CD14-positive monocyte (primary cell): ENCODE data around the gene ALDH2. TPM values are rescaled to one million over a fixed set of nuclear protein-coding genes. Genes with fewer than 3 reads are reported as not detected.

Experiments used
- DNase-seq, 3 donors: peaks; one replicate each; pipeline ENCODE4 v3.0.0-alpha.2; 2011 to 2022
- H2AFZ ChIP-seq: 2 replicates; pipeline ENCODE4 v1.6.0; 2012; ENCODE audit warnings: mild to moderate bottlenecking, low read depth, low read length, inconsistent platforms; ENCODE audit not compliant: insufficient read depth, poor library complexity, severe bottlenecking
- H3K27ac ChIP-seq, 2 donors: 1 replicate in 1 of 2; 2 replicates in 1 of 2; pipeline ENCODE4 v1.5.1; 2012 to 2013; ENCODE audit warnings: low read length in 2 of 2, control low read depth in 1 of 2, inconsistent platforms in 1 of 2, low read depth in 1 of 2, mild to moderate bottlenecking in 1 of 2
- H3K27me3 ChIP-seq, 2 donors: one replicate each; pipeline versions ENCODE4 v1.6.0 to v1.6.1; 2011 to 2013; ENCODE audit warnings: low read length in 2 of 2; ENCODE audit not compliant: control insufficient read depth in 2 of 2, insufficient read depth in 2 of 2
- H3K36me3 ChIP-seq, 2 donors: replicated peaks in 1 of 2; 1 replicate in 1 of 2; 2 replicates in 1 of 2; pipeline versions ENCODE4 v1.5.1 to v1.6.1; 2012 to 2013; ENCODE audit warnings: low read length in 2 of 2, control low read depth in 1 of 2, inconsistent platforms in 1 of 2, mild to moderate bottlenecking in 1 of 2; ENCODE audit not compliant: insufficient read depth in 2 of 2, control insufficient read depth in 1 of 2
- H3K4me1 ChIP-seq, 2 donors: 1 replicate in 1 of 2; 2 replicates in 1 of 2; pipeline versions ENCODE4 v1.5.1 to v1.6.1; 2012 to 2013; ENCODE audit warnings: low read length in 2 of 2, control low read depth in 1 of 2, inconsistent platforms in 1 of 2, mild to moderate bottlenecking in 1 of 2, moderate library complexity in 1 of 2; ENCODE audit not compliant: insufficient read depth in 2 of 2, control insufficient read depth in 1 of 2
- H3K4me2 ChIP-seq: replicated peaks from 2 replicates; pipeline ENCODE3; 2012; ENCODE audit warnings: low read length, moderate library complexity, mild to moderate bottlenecking; ENCODE audit not compliant: poor library complexity, severe bottlenecking; ENCODE audit errors: extremely low read depth
- H3K4me3 ChIP-seq, 3 experiments: fragments of 200-600 bp in 1 of 3; sonication (generic) in 1 of 3; replicated peaks in 1 of 3; 1 replicate in 2 of 3; 2 replicates in 1 of 3; pipeline ENCODE4 v1.5.1; 2011 to 2013; ENCODE audit warnings: low read length in 3 of 3, mild to moderate bottlenecking in 3 of 3, control low read depth in 2 of 3, low read depth in 2 of 3, inconsistent platforms in 1 of 3, moderate library complexity in 1 of 3
- H3K79me2 ChIP-seq: 2 replicates; pipeline ENCODE4 v1.6.0; 2012; ENCODE audit warnings: mild to moderate bottlenecking, control low read depth, inconsistent platforms, low read length, moderate library complexity; ENCODE audit not compliant: insufficient read depth
- H3K9ac ChIP-seq: 2 replicates; pipeline ENCODE4 v1.6.0; 2017; ENCODE audit warnings: low read length, mild to moderate bottlenecking; ENCODE audit not compliant: insufficient read depth, poor library complexity, severe bottlenecking
- H3K9me3 ChIP-seq, 2 donors: replicated peaks in 1 of 2; 1 replicate in 1 of 2; 2 replicates in 1 of 2; pipeline versions ENCODE4 v1.5.1 to v1.6.1; 2012 to 2013; ENCODE audit warnings: low read length in 2 of 2, control low read depth in 1 of 2; ENCODE audit not compliant: control insufficient read depth in 1 of 2, insufficient read depth in 1 of 2
- H4K20me1 ChIP-seq: 2 replicates; pipeline ENCODE4 v1.6.0; 2012; ENCODE audit warnings: mild to moderate bottlenecking, low read length, control low read depth, moderate library complexity; ENCODE audit not compliant: insufficient read depth
- H3K27ac Mint-ChIP-seq, 7 donors: one replicate each; pipeline ENCODE4 v1.8.0; 2020; ENCODE audit warnings: mild to moderate bottlenecking in 7 of 7, mixed read lengths in 7 of 7, moderate library complexity in 6 of 7, inconsistent platforms in 2 of 7
- H3K27me3 Mint-ChIP-seq, 3 donors: one replicate each; pipeline ENCODE4 v1.8.0; 2021 to 2022; ENCODE audit warnings: low read depth in 3 of 3, mild to moderate bottlenecking in 3 of 3, mixed read lengths in 3 of 3, moderate library complexity in 3 of 3, inconsistent platforms in 1 of 3
- H3K36me3 Mint-ChIP-seq, 2 donors: one replicate each; pipeline ENCODE4 v1.8.0; 2020; ENCODE audit warnings: mixed read lengths in 2 of 2, inconsistent platforms in 1 of 2, mild to moderate bottlenecking in 1 of 2
- H3K4me1 Mint-ChIP-seq: one replicate; pipeline ENCODE4 v1.8.0; 2020; ENCODE audit warnings: mild to moderate bottlenecking, mixed read lengths
- H3K4me3 Mint-ChIP-seq, 2 donors: one replicate each; pipeline ENCODE4 v1.8.0; 2020; ENCODE audit warnings: mild to moderate bottlenecking in 2 of 2, mixed read lengths in 2 of 2, moderate library complexity in 1 of 2
- H3K9me3 Mint-ChIP-seq, 7 donors: one replicate each; pipeline ENCODE4 v1.8.0; 2020 to 2022; ENCODE audit warnings: mixed read lengths in 7 of 7, mild to moderate bottlenecking in 6 of 7, moderate library complexity in 6 of 7, inconsistent platforms in 2 of 7
- WGBS: methylation state at CpG from one replicate; pipeline ENCODE4 v1.1.5; 2013; ENCODE audit warnings: missing lambda C conversion rate; ENCODE audit not compliant: insufficient coverage; 5-methylcytosine and 5-hydroxymethylcytosine counted together
- intact Hi-C, 2 donors: fragments of 100-400 bp; cut with micrococcal nuclease; formaldehyde crosslinking; loops; one replicate each; pipeline versions ENCODE4 v1.15.0 to v1.15.1; 2023
- polyA plus RNA-seq, 3 donors: library from polyadenylated mRNA; depleted of rRNA in 1 of 3; unstranded in 2 of 3; stranded (reverse) in 1 of 3; fragments of 300-500 nt in 2 of 3; fragments of >200 nt in 1 of 3; fragmentation: Illumina TruSeq in 2 of 3; gene quantifications; 1 replicate in 2 of 3; 2 replicates in 1 of 3; pipeline ENCODE4 v1.2.3, GENCODE V29; 2012 to 2021
- TF ChIP-seq, protein P1 (sequence below): fragments of 200-600 bp; IDR thresholded peaks from one replicate; pipeline ENCODE4 v1.8.0; 2022; ENCODE audit warnings: antibody characterized with exemption, mild to moderate bottlenecking

ALDH2 gene
- polyA plus RNA-seq, 3 donors: 272 to 404 (median 384) TPM

DNA sequence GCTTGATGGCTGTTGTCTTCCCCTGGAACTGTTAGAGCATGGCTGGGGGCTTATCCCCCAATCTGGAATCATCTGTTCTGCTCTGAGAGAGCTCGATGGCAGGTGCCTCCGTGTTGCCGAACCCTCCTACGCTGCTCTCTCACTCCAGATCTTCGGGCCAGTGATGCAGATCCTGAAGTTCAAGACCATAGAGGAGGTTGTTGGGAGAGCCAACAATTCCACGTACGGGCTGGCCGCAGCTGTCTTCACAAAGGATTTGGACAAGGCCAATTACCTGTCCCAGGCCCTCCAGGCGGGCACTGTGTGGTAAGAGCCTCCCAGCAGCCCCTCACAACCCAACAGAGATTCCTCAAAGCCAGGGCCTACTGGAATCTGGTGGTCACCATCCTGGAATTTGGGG is 33.0 kb downstream of the ALDH2 start:
- Histone ChIP-seq H3K27me3 (no peaks in the 10 kb centered on the region), H3K27ac (no peak overlapping the region), H2AFZ (no peak overlapping the region), H3K9me3 (no peaks in the 10 kb centered on the region), H4K20me1 (peaks cover 25% of the 10 kb centered on the region), H3K9ac (no peak overlapping the region), H3K79me2 (no peaks in the 10 kb centered on the region), H3K4me1 (no peaks in the 10 kb centered on the region), H3K36me3 (peaks cover 80 to 91% of the 10 kb centered on the region in 2 donors), H3K4me2 (no peak overlapping the region), H3K4me3 (no peak overlapping the region)
- Mint-ChIP-seq H3K4me1 (no peaks in the 10 kb centered on the region), H3K36me3 (peaks cover 63 to 93% of the 10 kb centered on the region in 2 donors), H3K4me3 (no peak overlapping the region), H3K27me3 (no peaks in the 10 kb centered on the region), H3K27ac (no peak overlapping the region), H3K9me3 (no peaks in the 10 kb centered on the region)
- 100% methylated on average over 6 of the region's 9 CpGs for WGBS
- TF ChIP-seq, protein P1, sequence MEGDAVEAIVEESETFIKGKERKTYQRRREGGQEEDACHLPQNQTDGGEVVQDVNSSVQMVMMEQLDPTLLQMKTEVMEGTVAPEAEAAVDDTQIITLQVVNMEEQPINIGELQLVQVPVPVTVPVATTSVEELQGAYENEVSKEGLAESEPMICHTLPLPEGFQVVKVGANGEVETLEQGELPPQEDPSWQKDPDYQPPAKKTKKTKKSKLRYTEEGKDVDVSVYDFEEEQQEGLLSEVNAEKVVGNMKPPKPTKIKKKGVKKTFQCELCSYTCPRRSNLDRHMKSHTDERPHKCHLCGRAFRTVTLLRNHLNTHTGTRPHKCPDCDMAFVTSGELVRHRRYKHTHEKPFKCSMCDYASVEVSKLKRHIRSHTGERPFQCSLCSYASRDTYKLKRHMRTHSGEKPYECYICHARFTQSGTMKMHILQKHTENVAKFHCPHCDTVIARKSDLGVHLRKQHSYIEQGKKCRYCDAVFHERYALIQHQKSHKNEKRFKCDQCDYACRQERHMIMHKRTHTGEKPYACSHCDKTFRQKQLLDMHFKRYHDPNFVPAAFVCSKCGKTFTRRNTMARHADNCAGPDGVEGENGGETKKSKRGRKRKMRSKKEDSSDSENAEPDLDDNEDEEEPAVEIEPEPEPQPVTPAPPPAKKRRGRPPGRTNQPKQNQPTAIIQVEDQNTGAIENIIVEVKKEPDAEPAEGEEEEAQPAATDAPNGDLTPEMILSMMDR: no peak
- intact Hi-C loops: no loop called here
- DNase-seq: no peak

DNA sequence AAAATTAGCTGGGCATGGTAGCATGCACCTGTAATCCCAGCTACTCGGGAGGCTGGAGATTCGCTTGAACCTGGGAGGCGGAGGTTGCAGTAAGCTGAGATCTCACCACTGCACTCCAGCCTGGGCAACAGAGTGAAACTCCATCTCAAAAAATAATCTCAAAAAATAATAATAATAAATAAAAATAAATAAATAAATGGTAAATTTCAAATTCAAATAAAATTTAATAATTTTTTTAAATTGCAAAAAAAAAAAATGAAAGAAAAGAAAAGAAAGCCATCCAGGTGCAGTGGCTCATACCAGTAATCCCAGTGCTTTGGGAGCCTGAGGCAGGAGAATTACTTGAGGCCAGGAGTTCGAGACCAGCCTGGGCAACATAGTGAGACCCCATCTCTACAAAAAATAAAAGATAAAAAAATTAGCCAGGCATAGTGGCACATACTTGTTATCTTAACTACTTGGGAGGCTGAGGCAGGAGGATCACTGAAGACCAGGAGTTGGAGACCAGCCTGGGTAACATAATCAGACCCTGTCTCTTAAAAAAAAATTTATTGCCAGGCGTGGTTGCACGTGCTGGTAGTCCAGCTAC is 36.4 kb downstream of the ALDH2 start:
- no peaks in the 10 kb centered on the region for H3K79me2 ChIP-seq
- 59% methylated on average over 3 of the region's 6 CpGs for WGBS
- H3K36me3 Mint-ChIP-seq: peaks cover 65 to 91% of the 10 kb centered on the region in 2 donors
- peak overlapping the region in 1 of 7 donors; percentile 40 for H3K27ac Mint-ChIP-seq
- intact Hi-C loops: no loop called here
- H3K27ac ChIP-seq: no peak overlapping the region
- no peaks in the 10 kb centered on the region for H3K27me3 ChIP-seq
- H3K4me1 Mint-ChIP-seq: no peaks in the 10 kb centered on the region
- no peak overlapping the region for H3K4me3 ChIP-seq
- TF ChIP-seq, protein P1: no peak
- no peak overlapping the region for H2AFZ ChIP-seq
- H3K9me3 ChIP-seq: no peaks in the 10 kb centered on the region
- no peaks in the 10 kb centered on the region for H3K9me3 Mint-ChIP-seq
- H3K4me1 ChIP-seq: no peaks in the 10 kb centered on the region
- peaks cover 12% of the 10 kb centered on the region for H4K20me1 ChIP-seq
- no peaks in the 10 kb centered on the region for H3K27me3 Mint-ChIP-seq
- DNase-seq: no peak
- H3K36me3 ChIP-seq: peaks cover 76 to 91% of the 10 kb centered on the region in 2 donors
- no peak overlapping the region for H3K9ac ChIP-seq
- H3K4me3 Mint-ChIP-seq: no peak overlapping the region
- H3K4me2 ChIP-seq: no peak overlapping the region
